ENCODE data around the gene SLC2A13. TPM values are rescaled to one million over a fixed set of nuclear protein-coding genes. Genes with fewer than 3 reads are reported as not detected.

Gene SLC2A13
- total RNA-seq, 1 experiment from 2014 or later = 12.1 TPM

DNA sequence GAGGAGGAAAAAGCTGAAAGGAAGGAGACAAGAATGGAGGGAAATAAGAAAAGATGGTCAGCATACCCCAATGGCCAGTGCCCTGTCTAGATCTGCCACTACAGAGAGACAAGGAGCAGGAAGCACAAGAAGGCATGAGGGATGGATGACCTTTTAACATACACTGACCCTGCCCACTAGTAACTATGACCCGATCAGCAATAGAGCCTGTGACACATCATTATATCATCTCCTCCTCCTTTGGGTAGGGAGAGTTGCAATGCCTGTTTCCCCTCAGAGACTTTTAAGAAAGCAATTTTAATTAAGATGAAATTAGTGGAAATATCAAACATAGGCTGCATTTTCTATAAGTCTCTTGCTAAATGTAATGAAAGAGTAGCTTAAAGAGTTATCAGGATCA is 4.7 kb upstream of the SLC2A13 start:
- Histone ChIP-seq H3K36me3 (ENCODE audit: control insufficient read depth, insufficient read depth, low read length) (no peaks in the 10 kb centered on the region), H3K4me3 (ENCODE audit: low read depth in 2 of 2, low read length in 2 of 2) (no peak overlapping the region), H3K4me1 (ENCODE audit: control insufficient read depth, insufficient read depth, low read length) (peaks cover 8% of the 10 kb centered on the region), H3K9me3 (ENCODE audit: control insufficient read depth, insufficient read depth, low read depth, low read length) (no peaks in the 10 kb centered on the region), H3K27me3 (ENCODE audit: control insufficient read depth, insufficient read depth, low read length) (no peaks in the 10 kb centered on the region), H3K27ac (ENCODE audit: low read length) (no peak overlapping the region)
- DNase-seq (ENCODE audit: low read depth, low spot score) (no peak), ATAC-seq (no peak)
- TF ChIP-seq CTCF (IDR thresholded peaks at IDR 0.05) = no peak
- TF ChIP-seq TCF7L2 (IDR thresholded peaks at IDR 0.05; ENCODE audit: low read depth, low read length) = no peak
- TF ChIP-seq, protein P1, sequence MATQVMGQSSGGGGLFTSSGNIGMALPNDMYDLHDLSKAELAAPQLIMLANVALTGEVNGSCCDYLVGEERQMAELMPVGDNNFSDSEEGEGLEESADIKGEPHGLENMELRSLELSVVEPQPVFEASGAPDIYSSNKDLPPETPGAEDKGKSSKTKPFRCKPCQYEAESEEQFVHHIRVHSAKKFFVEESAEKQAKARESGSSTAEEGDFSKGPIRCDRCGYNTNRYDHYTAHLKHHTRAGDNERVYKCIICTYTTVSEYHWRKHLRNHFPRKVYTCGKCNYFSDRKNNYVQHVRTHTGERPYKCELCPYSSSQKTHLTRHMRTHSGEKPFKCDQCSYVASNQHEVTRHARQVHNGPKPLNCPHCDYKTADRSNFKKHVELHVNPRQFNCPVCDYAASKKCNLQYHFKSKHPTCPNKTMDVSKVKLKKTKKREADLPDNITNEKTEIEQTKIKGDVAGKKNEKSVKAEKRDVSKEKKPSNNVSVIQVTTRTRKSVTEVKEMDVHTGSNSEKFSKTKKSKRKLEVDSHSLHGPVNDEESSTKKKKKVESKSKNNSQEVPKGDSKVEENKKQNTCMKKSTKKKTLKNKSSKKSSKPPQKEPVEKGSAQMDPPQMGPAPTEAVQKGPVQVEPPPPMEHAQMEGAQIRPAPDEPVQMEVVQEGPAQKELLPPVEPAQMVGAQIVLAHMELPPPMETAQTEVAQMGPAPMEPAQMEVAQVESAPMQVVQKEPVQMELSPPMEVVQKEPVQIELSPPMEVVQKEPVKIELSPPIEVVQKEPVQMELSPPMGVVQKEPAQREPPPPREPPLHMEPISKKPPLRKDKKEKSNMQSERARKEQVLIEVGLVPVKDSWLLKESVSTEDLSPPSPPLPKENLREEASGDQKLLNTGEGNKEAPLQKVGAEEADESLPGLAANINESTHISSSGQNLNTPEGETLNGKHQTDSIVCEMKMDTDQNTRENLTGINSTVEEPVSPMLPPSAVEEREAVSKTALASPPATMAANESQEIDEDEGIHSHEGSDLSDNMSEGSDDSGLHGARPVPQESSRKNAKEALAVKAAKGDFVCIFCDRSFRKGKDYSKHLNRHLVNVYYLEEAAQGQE (IDR thresholded peaks at IDR 0.05; ENCODE audit: insufficient read depth in 1 of 2, low read depth in 2 of 2, low read length in 1 of 2) = no peak
- no peak for TF ChIP-seq SIN3A (IDR thresholded peaks at IDR 0.05; ENCODE audit: borderline replicate concordance, insufficient read depth, low read depth, low read length)
- no peak for TF ChIP-seq POLR2AphosphoS5 (IDR thresholded peaks at IDR 0.05; ENCODE audit: low read depth, low read length)
- POLR2A ChIA-PET = no interaction called here
- no TSS peak for BruUV-seq (replicated peaks)
- intact Hi-C loops (cut with micrococcal nuclease; ENCODE audit: unreplicated experiment) = no loop called here
- in situ Hi-C loops (cut with HindIII; ENCODE audit: low pct_unique_long_range_greater_than_20kb, low sequenced_read_pairs) = no loop called here
- CTCF ChIA-PET = no interaction called here

DNA sequence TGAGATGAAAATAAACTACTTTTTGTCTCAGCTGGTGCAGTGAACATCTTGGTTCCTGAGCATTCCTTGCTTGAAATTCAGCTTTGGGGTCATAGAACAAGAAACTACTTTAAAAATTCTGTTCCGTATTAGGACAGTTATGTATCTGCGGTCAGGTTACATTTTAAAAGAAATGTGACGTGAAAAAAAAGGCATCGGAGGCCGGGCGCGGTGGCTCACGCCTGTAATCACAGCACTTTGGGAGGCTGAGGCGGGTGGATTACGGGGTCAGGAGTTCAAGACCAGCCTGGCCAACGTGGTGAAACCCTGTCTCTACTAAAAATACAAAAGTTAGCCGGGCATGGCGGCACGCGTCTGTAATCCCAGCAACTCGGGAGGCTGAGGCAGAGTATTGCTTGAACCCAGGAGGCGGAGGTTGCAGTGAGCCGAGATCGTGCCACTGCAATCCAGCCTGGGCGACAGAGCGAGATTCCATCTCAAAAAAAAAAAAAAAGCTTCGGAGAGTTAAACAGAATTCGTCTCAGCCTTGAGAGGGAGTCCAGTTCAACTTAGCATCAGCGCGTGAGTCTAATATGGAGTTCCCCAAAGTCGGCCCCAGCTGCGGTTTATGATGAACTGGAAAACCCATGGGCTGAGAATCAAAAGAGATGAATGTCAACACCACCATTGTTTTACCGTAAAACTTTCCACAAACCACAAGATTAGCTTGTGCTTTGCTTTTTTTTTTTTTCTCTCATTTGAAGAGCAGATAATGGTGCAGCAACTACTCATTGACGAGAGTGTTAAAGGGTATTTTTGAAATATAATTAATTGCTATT is 2.1 kb upstream of the SLC2A13 start:
- in situ Hi-C loops (cut with HindIII; ENCODE audit: low pct_unique_long_range_greater_than_20kb, low sequenced_read_pairs) = no loop called here
- H3K4me3 ChIP-seq (ENCODE audit: low read depth in 2 of 2, low read length in 2 of 2) = peak overlapping the region in 1 of 2 experiments; percentile 59; a peak in 2 of 4 replicates

More for the DNA sequence above, 2.1 kb upstream of the SLC2A13 start:
- intact Hi-C loops (cut with micrococcal nuclease; ENCODE audit: unreplicated experiment) = loop anchor here (1.0 kb wide), 1 partner anchor 343 kb away; no protein-coding TSS in a partner anchor
- TF ChIP-seq, protein P1 (IDR thresholded peaks at IDR 0.05; ENCODE audit: insufficient read depth in 1 of 2, low read depth in 2 of 2, low read length in 1 of 2) = no peak
- TF ChIP-seq CTCF (IDR thresholded peaks at IDR 0.05) = peak; percentile 66; the same call in 1 of the 2 replicates
- no peaks in the 10 kb centered on the region for H3K36me3 ChIP-seq (ENCODE audit: control insufficient read depth, insufficient read depth, low read length)
- CTCF ChIA-PET = interaction anchor here (0.6 to 2.1 kb wide), 4 partner anchors 97 to 668 kb away, joined by 3 to 11 read pairs (median 3); no protein-coding TSS in a partner anchor
- no peaks in the 10 kb centered on the region for H3K9me3 ChIP-seq (ENCODE audit: control insufficient read depth, insufficient read depth, low read depth, low read length)
- H3K27ac ChIP-seq (ENCODE audit: low read length) = no peak overlapping the region
- no peaks in the 10 kb centered on the region for H3K27me3 ChIP-seq (ENCODE audit: control insufficient read depth, insufficient read depth, low read length)
- BruUV-seq (replicated peaks) = no TSS peak
- H3K4me1 ChIP-seq (ENCODE audit: control insufficient read depth, insufficient read depth, low read length) = peaks cover 22% of the 10 kb centered on the region
- DNase-seq (ENCODE audit: low read depth, low spot score) = no peak
- POLR2A ChIA-PET = no interaction called here
- no peak for ATAC-seq
